Measurements from ENCODE around the gene PLEKHO2.
A peak's percentile ranks its signal among the peaks of the same experiment; 100 is the strongest.

PLEKHO2 gene

DNA sequence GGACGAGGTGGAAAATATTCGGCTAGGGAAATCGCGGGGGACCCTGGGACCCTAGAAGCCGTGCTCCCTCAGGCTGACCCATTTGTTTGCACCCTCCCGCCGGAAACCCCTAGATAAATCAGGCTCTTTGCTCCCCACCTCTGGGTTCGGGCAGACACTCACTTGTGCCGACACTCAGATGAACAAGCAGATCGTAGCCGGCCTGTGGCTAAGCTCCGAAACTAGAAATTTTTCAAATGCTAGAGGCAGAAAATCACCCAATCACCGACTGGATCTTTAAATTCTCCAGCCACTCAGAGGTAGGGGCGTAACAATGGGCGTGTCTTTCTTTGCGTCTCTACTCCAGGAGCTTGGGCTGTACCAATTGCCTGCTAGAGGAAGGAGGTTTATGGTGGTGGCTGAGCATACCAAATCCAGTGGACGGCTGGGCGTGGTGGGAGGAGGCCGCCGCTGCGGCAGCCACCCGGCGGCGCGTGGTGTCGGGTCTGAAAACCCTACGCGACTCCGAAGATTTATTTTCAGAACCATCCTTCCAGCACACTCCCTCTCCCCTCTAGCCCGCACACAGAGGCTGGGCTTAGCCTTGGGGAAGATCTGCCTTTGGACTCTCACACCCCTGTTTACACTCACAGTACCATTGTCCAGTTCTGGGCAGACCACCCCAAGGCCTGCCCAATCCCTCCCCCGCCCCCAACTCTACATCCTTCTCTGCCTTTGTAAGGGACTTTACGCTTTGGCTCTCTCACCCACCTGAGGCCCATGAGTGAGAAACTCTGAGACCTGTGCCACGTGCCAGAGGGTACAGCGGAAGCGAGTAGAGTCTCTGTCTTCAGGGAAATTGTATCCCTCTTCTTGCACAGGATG is 16.1 kb upstream of the PLEKHO2 start, which contains the start of gene PIF1:
Gene PIF1, minus strand, starts transcription at position 217 of the 864 bp plus-strand sequence. CDS start 1,312 bp downstream, outside the sequence.
- peak; percentile 45 to 65 (median 62) for DNase-seq (ENCODE audit: low read depth in 2 of 3, low spot score in 2 of 3)

GRCh38 chr15:64828985-64829384 is 12.7 kb upstream of the PLEKHO2 start:
- DNase-seq (ENCODE audit: low read depth in 2 of 3, low spot score in 2 of 3) = no peak

- no peak for DNase-seq (ENCODE audit: low read depth in 2 of 3, low spot score in 2 of 3)
Observed at GRCh38 chr15:64833690-64834089, 8.0 kb upstream of the PLEKHO2 start.

DNA sequence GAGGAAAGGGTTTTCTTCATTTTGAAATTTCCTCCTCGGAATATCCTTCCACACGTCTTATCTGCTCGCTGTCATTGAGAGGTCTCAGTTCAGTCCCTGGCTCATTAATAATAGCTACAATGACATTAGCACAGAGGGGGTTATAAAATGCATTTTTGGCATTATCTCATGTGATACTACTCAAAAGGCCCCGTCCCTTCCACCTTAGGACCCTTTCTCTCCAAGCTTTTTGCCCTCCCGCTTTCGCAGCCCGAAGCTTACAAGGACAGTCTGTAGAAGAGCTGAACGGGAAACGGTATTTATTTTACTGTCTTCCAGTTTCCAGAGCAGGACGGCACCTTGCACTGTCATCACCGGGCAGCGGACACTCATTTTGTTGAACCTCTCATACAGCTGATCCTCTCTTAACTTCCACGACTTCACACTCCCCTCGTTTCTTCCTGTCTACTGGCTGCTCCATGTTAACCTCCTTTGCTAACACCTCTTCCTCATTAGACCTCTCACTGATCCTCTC is 5.6 kb upstream of the PLEKHO2 start:
- no peak for DNase-seq (ENCODE audit: low read depth in 2 of 3, low spot score in 2 of 3)

GRCh38 chr15:64837502-64837901 is 4.2 kb upstream of the PLEKHO2 start:
- DNase-seq (ENCODE audit: low read depth in 2 of 3, low spot score in 2 of 3) = no peak

DNA sequence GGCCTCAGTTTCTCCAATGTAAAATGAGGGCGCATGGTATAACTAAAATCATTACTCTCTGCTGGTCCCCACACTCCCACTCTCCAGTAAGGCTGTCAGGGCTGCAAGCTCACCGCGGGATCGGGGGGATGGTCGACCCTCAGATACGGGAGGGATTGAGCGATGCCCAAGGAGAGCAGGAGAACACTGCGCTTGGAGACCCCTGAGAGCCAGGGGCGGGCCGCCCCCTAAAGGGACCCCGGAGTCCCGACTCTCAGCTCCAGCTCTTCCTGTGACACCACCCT is 713 bp upstream of the PLEKHO2 start:
- DNase-seq (ENCODE audit: low read depth in 2 of 3, low spot score in 2 of 3) = no peak

DNA sequence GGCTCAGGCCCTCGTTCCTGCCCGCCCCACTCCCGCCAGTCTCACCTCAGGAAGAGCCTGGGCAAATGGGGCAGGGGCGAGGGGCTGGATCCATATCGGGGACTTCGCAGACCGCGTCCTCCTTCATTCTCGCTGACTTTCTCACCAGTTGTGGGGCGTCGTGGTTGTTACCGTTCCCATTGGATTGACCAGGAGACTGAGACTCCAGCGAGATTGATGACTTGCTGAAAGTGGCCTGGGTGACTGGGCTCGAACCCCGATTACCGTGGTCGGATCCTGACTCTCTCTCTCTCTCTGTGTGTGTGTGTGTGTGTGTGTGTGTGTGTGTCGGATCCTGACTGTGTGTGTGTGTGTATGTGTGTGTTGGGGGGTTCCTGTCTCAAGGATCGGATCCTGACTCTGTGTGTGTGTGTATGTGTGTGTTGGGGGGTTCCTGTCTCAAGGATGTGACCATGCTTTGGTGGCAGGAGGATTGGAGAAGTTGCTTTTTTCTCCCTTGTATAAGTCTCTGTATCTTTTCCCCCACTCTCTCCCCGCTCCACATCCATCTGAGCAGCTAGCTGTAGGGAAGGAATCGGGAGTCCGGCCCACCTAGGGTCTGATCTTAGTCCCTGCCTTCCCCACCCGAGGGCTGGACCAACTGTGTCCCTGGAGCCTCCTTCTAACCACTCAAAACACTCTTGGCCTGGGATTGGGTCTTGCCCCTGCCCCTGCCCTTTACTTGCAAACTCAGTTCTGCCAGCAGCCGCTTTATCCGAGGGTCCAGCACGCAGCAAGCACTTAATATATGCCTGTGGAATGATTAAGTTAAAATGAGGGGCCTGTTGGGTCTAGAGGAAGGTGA is 603 bp downstream of the PLEKHO2 start:
- no peak for DNase-seq (ENCODE audit: low read depth in 2 of 3, low spot score in 2 of 3)

- no peak for DNase-seq (ENCODE audit: low read depth in 2 of 3, low spot score in 2 of 3)
Observed at GRCh38 chr15:64842986-64843561, 1.4 kb downstream of the PLEKHO2 start.

- DNase-seq (ENCODE audit: low read depth in 2 of 3, low spot score in 2 of 3) = no peak
Observed at GRCh38 chr15:64843991-64844390, 2.3 kb downstream of the PLEKHO2 start.

DNA sequence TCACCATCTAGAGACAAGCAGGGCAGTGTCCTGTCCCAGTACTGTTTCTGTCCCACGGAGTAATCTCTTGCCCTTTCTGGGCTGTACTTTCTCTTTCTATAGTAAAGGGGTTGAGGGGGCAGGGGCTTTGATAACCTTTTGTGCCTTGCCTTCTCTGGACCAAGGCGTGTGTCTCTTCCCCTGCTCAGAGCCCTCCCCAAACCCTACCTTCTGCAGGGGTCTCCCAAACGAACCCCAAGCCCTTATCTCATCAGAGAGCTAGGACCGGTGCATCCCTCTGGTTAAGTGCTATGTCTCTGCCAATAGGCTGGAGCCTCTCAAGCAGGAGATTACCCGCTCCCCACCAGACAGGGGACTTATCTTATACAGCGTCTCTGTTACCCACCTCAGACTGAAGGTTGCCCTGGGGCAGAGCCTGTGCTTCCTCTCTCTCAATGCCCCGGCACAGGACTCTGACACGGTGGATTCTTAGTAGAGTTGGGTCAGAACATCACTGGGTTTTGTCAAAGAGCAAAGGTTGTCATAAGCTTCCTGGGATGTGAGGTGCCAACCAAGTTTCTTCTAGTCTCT is 2.9 kb downstream of the PLEKHO2 start:
- DNase-seq (ENCODE audit: low read depth in 2 of 3, low spot score in 2 of 3) = no peak

DNA sequence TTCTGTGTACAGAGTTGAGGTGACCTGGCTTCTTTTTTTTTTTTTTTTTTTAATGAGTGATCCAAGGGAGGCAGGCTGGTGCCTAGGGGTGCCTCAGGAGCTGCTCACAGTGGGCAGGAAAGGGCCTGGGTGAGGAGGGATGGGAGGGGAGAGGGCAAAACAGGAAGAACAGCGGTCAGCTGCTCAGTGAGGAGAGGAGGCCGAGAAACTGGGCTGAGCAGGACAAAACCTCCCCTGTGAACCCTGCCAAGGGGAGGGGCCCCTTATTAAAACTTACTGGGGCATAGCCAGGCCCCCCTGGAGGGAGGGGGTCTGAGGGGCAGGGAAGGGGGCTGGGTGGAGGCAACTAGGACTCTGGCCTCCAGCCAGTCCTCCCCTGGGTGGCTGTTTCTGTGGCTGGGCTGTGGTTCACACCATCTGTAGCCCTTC is 3.5 kb downstream of the PLEKHO2 start:
- DNase-seq (ENCODE audit: low read depth in 2 of 3, low spot score in 2 of 3) = no peak

DNA sequence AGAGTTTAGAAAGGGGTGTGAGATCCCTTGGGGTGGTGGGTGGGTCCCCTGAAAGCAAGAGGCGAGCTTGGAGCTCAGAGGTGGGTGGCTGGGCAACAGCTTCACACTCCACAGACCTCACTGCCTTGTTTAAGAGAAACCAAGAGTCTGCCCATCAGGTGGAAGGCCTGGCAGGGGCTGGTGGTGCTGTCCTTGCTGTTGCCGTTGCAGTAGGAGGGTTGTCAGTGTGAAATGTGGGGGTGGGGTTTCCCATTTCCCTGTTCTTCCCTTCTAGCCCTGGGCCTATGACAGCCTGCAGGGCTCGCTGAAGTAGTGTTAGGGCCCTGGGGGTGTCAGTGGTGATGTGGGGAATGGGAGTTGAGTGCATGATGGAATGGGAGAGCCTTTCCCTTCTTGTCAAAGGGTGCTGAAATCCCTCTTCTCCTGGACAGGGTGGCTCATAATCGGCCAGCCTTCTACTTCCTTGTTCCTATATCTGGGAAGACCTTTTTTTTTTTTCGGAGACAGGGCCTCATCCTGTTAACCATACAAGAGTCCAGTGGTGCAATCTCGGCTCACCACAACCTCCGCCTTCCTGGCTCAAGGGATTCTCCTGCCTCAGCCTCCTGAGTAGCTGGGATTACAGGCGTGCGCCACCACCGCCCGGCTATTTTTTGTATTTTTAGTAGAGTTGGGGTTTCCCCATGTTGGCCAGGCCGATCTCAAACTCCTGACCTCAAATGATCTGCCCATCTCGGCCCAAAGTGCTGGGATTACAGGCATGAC is 4.3 kb downstream of the PLEKHO2 start:
- no peak for DNase-seq (ENCODE audit: low read depth in 2 of 3, low spot score in 2 of 3)

- no peak for DNase-seq (ENCODE audit: low read depth in 2 of 3, low spot score in 2 of 3)
Observed at GRCh38 chr15:64847016-64847415, 5.3 kb downstream of the PLEKHO2 start.

DNA sequence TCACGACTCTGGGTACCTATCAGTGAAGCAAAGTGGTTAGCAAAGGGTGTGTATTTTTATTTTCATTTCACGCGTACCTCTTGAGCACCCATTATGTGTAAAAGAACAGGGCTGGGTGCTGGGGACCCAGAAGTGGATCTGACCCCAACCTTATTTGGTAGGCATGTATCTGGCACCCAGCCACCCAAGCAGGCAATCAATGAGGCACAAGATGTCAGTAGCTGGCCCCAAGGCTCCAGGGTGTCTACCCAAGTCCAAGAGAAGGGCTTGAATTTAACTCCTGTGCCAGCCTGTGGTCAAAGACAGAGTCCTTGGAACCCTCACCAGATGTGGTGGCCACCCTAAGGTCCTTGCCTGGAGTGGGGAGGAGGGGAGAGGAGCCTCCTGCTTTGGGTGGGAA is 5.7 kb downstream of the PLEKHO2 start:
- DNase-seq (ENCODE audit: low read depth in 2 of 3, low spot score in 2 of 3) = no peak

GRCh38 chr15:64847876-64848716 is 6.4 kb downstream of the PLEKHO2 start:
- DNase-seq (ENCODE audit: low read depth in 2 of 3, low spot score in 2 of 3) = no peak

DNA sequence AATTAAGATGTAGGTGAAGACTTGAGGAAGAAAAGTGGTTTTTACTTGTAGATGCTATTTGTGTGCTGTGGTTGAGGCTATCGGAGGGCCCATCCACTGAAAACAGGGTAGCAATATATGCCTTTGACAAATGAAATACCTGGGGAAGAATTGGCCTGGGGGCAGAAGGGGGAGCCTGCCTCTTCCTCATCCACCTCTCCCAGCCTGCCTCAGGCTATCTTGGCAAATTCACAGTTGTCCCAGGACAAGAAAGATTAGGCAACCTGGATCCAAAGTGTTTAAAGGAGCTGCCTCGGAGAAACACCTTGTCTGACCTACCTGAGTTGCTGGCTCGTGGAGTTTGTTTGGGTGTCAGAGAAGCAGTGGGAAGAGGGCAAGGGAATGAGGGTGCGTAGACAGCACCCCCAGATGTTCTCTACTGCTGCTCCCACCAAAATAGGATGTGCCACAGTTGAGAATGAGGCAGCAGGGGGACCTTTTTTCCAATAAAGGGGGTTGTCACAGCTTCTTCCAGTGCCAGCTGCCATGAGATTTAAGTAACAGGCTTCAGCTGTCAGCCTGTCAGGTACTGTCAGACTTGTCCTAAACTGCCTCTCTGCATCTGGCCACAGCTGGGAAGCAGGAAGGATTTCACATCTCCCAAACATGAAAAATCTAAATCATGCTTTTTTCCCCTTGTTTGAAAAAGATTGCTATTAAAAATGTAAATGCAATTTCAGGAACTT is 9.2 kb downstream of the PLEKHO2 start:
- no peak for DNase-seq (ENCODE audit: low read depth in 2 of 3, low spot score in 2 of 3)

GRCh38 chr15:64851503-64851840 is 9.8 kb downstream of the PLEKHO2 start:
- DNase-seq (ENCODE audit: low read depth in 2 of 3, low spot score in 2 of 3) = no peak

GRCh38 chr15:64854041-64854440 is 12.3 kb downstream of the PLEKHO2 start:
- DNase-seq (ENCODE audit: low read depth in 2 of 3, low spot score in 2 of 3) = no peak

DNA sequence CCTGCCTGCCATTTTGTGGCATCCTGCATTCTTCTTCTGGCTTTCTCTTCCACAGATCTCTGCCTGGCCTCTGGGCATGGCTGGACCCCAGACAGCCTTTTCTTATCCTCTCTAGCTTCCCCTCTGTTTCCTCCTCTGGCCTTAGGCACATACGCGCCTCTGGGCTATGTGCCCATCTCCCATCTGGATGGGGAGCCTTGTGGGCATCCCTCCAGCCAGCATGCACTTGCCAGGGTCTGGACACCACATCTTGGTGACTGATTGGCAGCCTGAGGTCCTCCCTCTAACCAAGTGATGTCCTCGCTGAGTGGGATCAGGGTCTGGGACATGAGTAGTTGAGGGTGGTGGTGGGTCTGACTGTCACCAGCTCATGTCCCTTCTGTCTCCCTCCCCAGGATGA is 12.8 kb downstream of the PLEKHO2 start:
- DNase-seq (ENCODE audit: low read depth in 2 of 3, low spot score in 2 of 3) = no peak
